Large intestine (tissue), 3 donors: ENCODE results near the gene SYNJ2. TPM values are rescaled to one million over a fixed set of nuclear protein-coding genes. Genes with fewer than 3 reads are reported as not detected.
A peak's percentile ranks its signal among the peaks of the same experiment; 100 is the strongest.

Experiments
- DNase-seq, 2 donors: peaks; one replicate each; pipeline versions ENCODE4 v3.0.0 to v3.0.0-alpha.2; 2013
- H3K27ac ChIP-seq: one replicate; pipeline ENCODE4 v1.5.1; 2013; ENCODE audit warnings: low read length
- H3K27me3 ChIP-seq: 2 replicates; pipeline ENCODE4 v1.6.1; 2013; ENCODE audit warnings: low read length; ENCODE audit not compliant: control insufficient read depth, insufficient read depth
- H3K36me3 ChIP-seq: 2 replicates; pipeline ENCODE4 v1.6.1; 2013; ENCODE audit warnings: low read length; ENCODE audit not compliant: control insufficient read depth, insufficient read depth
- H3K4me1 ChIP-seq: one replicate; pipeline ENCODE4 v1.6.1; 2013; ENCODE audit warnings: low read length; ENCODE audit not compliant: control insufficient read depth, insufficient read depth
- H3K4me3 ChIP-seq: one replicate; pipeline ENCODE4 v1.5.1; 2013; ENCODE audit warnings: low read length
- H3K9me3 ChIP-seq: one replicate; pipeline ENCODE4 v1.6.1; 2013; ENCODE audit warnings: mild to moderate bottlenecking, low read depth, low read length, moderate library complexity; ENCODE audit not compliant: control insufficient read depth
- WGBS: methylation state at CpG from one replicate; pipeline ENCODE4 v1.1.5; 2013; ENCODE audit warnings: low lambda C conversion rate; ENCODE audit not compliant: insufficient coverage; 5-methylcytosine and 5-hydroxymethylcytosine counted together
- polyA plus RNA-seq: library from polyadenylated mRNA; unstranded; fragments of 120-200 nt; gene quantifications from one replicate; pipeline ENCODE4 v1.2.1, GENCODE V29; 2013

SYNJ2 gene
- polyA plus RNA-seq, 1 donor = 14.3 TPM

- Histone ChIP-seq H3K9me3 (no peaks in the 10 kb centered on the region), H3K4me3 (no peak overlapping the region), H3K27me3 (no peaks in the 10 kb centered on the region), H3K36me3 (peaks cover 26% of the 10 kb centered on the region), H3K27ac (no peak overlapping the region), H3K4me1 (peaks cover 14% of the 10 kb centered on the region)
- WGBS = 90% methylated on average over 2 of the region's 16 CpGs
- no peak for DNase-seq
Observed at GRCh38 chr6:158024566-158025297, 43.1 kb downstream of the SYNJ2 start.

GRCh38 chr6:158026054-158026900, 44.6 kb downstream of the SYNJ2 start:
- no peaks in the 10 kb centered on the region for H3K9me3 ChIP-seq
- no peak overlapping the region for H3K4me3 ChIP-seq
- peaks cover 14% of the 10 kb centered on the region for H3K4me1 ChIP-seq
- peaks cover 20% of the 10 kb centered on the region for H3K36me3 ChIP-seq
- no CpG with 5 or more reads among the region's 21 CpGs for WGBS
- H3K27me3 ChIP-seq = no peaks in the 10 kb centered on the region
- peak; percentile 90 to 93 for DNase-seq
- H3K27ac ChIP-seq = peak overlapping the region; percentile 30

GRCh38 chr6:158026901-158027589, 45.4 kb downstream of the SYNJ2 start:
- Histone ChIP-seq H3K27me3 (no peaks in the 10 kb centered on the region), H3K4me1 (peaks cover 14% of the 10 kb centered on the region), H3K36me3 (peaks cover 19% of the 10 kb centered on the region), H3K9me3 (no peaks in the 10 kb centered on the region), H3K27ac (peak overlapping the region; percentile 30), H3K4me3 (no peak overlapping the region)
- no CpG with 5 or more reads among the region's 23 CpGs for WGBS
- no peak for DNase-seq

- Histone ChIP-seq H3K4me3 (no peak overlapping the region), H3K27me3 (no peaks in the 10 kb centered on the region), H3K27ac (no peak overlapping the region), H3K4me1 (peaks cover 14% of the 10 kb centered on the region), H3K9me3 (no peaks in the 10 kb centered on the region), H3K36me3 (peaks cover 16% of the 10 kb centered on the region)
- WGBS = no CpG with 5 or more reads among the region's 22 CpGs
- no peak for DNase-seq
Observed at GRCh38 chr6:158027590-158028285, 46.1 kb downstream of the SYNJ2 start.

GRCh38 chr6:158028421-158028820, 46.8 kb downstream of the SYNJ2 start:
- Histone ChIP-seq H3K4me3 (no peak overlapping the region), H3K36me3 (peaks cover 20% of the 10 kb centered on the region), H3K4me1 (peaks cover 17% of the 10 kb centered on the region), H3K9me3 (no peaks in the 10 kb centered on the region), H3K27ac (no peak overlapping the region), H3K27me3 (no peaks in the 10 kb centered on the region)
- no CpG with 5 or more reads among the region's 9 CpGs for WGBS
- DNase-seq = no peak

- H3K4me3 ChIP-seq = no peak overlapping the region
- WGBS = no CpG with 5 or more reads among the region's 8 CpGs
- peaks cover 21% of the 10 kb centered on the region for H3K4me1 ChIP-seq
- H3K27me3 ChIP-seq = no peaks in the 10 kb centered on the region
- H3K36me3 ChIP-seq = peaks cover 24% of the 10 kb centered on the region
- H3K27ac ChIP-seq = no peak overlapping the region
- H3K9me3 ChIP-seq = no peaks in the 10 kb centered on the region
- no peak for DNase-seq
Observed at GRCh38 chr6:158028876-158029275, 47.2 kb downstream of the SYNJ2 start.

GRCh38 chr6:158029668-158030230, 48.1 kb downstream of the SYNJ2 start:
- no CpG with 5 or more reads among the region's 10 CpGs for WGBS
- H3K27ac ChIP-seq = no peak overlapping the region
- H3K4me3 ChIP-seq = no peak overlapping the region
- H3K9me3 ChIP-seq = no peaks in the 10 kb centered on the region
- no peak for DNase-seq
- no peaks in the 10 kb centered on the region for H3K27me3 ChIP-seq
- H3K36me3 ChIP-seq = peaks cover 24% of the 10 kb centered on the region
- H3K4me1 ChIP-seq = peaks cover 30% of the 10 kb centered on the region

- H3K9me3 ChIP-seq = no peaks in the 10 kb centered on the region
- peaks cover 24% of the 10 kb centered on the region for H3K36me3 ChIP-seq
- no CpG with 5 or more reads among the region's 16 CpGs for WGBS
- no peaks in the 10 kb centered on the region for H3K27me3 ChIP-seq
- no peak overlapping the region for H3K4me3 ChIP-seq
- peaks cover 32% of the 10 kb centered on the region for H3K4me1 ChIP-seq
- H3K27ac ChIP-seq = no peak overlapping the region
- no peak for DNase-seq
Observed at GRCh38 chr6:158030380-158031300, 49.0 kb downstream of the SYNJ2 start.
